ENCODE measurements around the gene MARCHF10.

MARCHF10 gene

GRCh38 chr17:62802561-62803205 is 5.4 kb downstream of the MARCHF10 start:
- H3K4me2 ChIP-seq: peak overlapping the region; percentile 73

GRCh38 chr17:62801553-62802114 is 6.5 kb downstream of the MARCHF10 start:
- Histone ChIP-seq H3K4me3 (no peak overlapping the region), H3K27ac (no peak overlapping the region), H3K27me3 (no peaks in the 10 kb centered on the region), H4K20me1 (no peaks in the 10 kb centered on the region), H3K9ac (no peak overlapping the region), H3K4me2 (peak overlapping the region; percentile 73; the same call in 1 of the 2 replicates), H3K9me3 (no peaks in the 10 kb centered on the region), H3K4me1 (peaks cover 21% of the 10 kb centered on the region), H3K36me3 (no peaks in the 10 kb centered on the region)
- TF ChIP-seq Cebpa-rat (IDR thresholded peaks at IDR 0.05): no peak

More at GRCh38 chr17:62802561-62803205, 5.4 kb downstream of the MARCHF10 start:
- Histone ChIP-seq H3K36me3 (no peaks in the 10 kb centered on the region), H3K9ac (no peak overlapping the region), H3K27ac (no peak overlapping the region), H3K4me1 (peaks cover 25% of the 10 kb centered on the region), H3K9me3 (no peaks in the 10 kb centered on the region), H4K20me1 (no peaks in the 10 kb centered on the region), H3K4me3 (no peak overlapping the region), H3K27me3 (no peaks in the 10 kb centered on the region)
- TF ChIP-seq Cebpa-rat (IDR thresholded peaks at IDR 0.05): no peak

GRCh38 chr17:62800585-62800984 is 7.5 kb downstream of the MARCHF10 start:
- no peak overlapping the region for H3K4me3 ChIP-seq
- peaks cover 21% of the 10 kb centered on the region for H3K4me1 ChIP-seq
- no peak overlapping the region for H3K9ac ChIP-seq
- H4K20me1 ChIP-seq: no peaks in the 10 kb centered on the region
- H3K27me3 ChIP-seq: no peaks in the 10 kb centered on the region
- TF ChIP-seq Cebpa-rat (IDR thresholded peaks at IDR 0.05): no peak
- no peak overlapping the region for H3K4me2 ChIP-seq
- no peaks in the 10 kb centered on the region for H3K36me3 ChIP-seq
- no peak overlapping the region for H3K27ac ChIP-seq
- H3K9me3 ChIP-seq: no peaks in the 10 kb centered on the region

GRCh38 chr17:62797959-62798358 is 10.2 kb downstream of the MARCHF10 start:
- Histone ChIP-seq H3K4me2 (no peak overlapping the region), H3K27ac (no peak overlapping the region), H3K9me3 (no peaks in the 10 kb centered on the region), H3K4me1 (peaks cover 24% of the 10 kb centered on the region), H3K4me3 (no peak overlapping the region), H3K9ac (no peak overlapping the region), H3K36me3 (no peaks in the 10 kb centered on the region), H3K27me3 (no peaks in the 10 kb centered on the region), H4K20me1 (no peaks in the 10 kb centered on the region)
- TF ChIP-seq Cebpa-rat (IDR thresholded peaks at IDR 0.05): no peak

DNA sequence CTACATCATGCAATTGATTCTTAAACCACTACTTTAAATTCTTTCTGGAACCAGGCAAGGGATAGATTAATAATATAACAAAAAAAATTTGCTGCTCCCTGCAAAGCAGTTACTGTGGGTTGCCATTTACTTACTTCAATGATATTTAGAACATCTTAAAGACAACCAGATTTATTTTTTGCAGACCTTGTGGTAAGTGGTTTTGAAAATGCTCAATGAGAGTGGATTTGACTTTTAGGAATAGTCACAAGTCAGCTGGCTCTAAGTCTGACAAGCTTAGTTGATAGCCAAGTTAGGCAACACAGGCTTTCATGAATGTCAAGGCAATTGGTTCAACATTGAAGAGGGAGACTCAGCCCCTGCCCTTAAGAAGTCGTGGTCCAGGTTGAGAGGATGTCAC is 11.8 kb downstream of the MARCHF10 start:
- H4K20me1 ChIP-seq: no peaks in the 10 kb centered on the region
- H3K9me3 ChIP-seq: no peaks in the 10 kb centered on the region
- TF ChIP-seq Cebpa-rat (IDR thresholded peaks at IDR 0.05): no peak
- H3K4me2 ChIP-seq: no peak overlapping the region
- H3K4me1 ChIP-seq: peaks cover 10% of the 10 kb centered on the region
- no peaks in the 10 kb centered on the region for H3K27me3 ChIP-seq
- H3K27ac ChIP-seq: no peak overlapping the region
- H3K4me3 ChIP-seq: no peak overlapping the region
- H3K36me3 ChIP-seq: no peaks in the 10 kb centered on the region
- no peak overlapping the region for H3K9ac ChIP-seq

GRCh38 chr17:62794666-62794971 is 13.5 kb downstream of the MARCHF10 start:
- Histone ChIP-seq H3K27ac (no peak overlapping the region), H4K20me1 (no peaks in the 10 kb centered on the region), H3K4me2 (peak overlapping the region; percentile 43), H3K36me3 (no peaks in the 10 kb centered on the region), H3K4me1 (peaks cover 10% of the 10 kb centered on the region), H3K4me3 (no peak overlapping the region), H3K9me3 (no peaks in the 10 kb centered on the region), H3K9ac (no peak overlapping the region), H3K27me3 (no peaks in the 10 kb centered on the region)
- TF ChIP-seq Cebpa-rat (IDR thresholded peaks at IDR 0.05): no peak

- Histone ChIP-seq H3K4me2 (peak overlapping the region; percentile 43), H3K9ac (no peak overlapping the region), H3K9me3 (no peaks in the 10 kb centered on the region), H3K36me3 (no peaks in the 10 kb centered on the region), H3K27ac (no peak overlapping the region), H4K20me1 (no peaks in the 10 kb centered on the region), H3K4me3 (no peak overlapping the region), H3K4me1 (peaks cover 10% of the 10 kb centered on the region), H3K27me3 (no peaks in the 10 kb centered on the region)
- TF ChIP-seq Cebpa-rat (IDR thresholded peaks at IDR 0.05): no peak
Observed at GRCh38 chr17:62793919-62794665, 14.0 kb downstream of the MARCHF10 start.

- Histone ChIP-seq H3K27me3 (no peaks in the 10 kb centered on the region), H3K4me2 (no peak overlapping the region), H3K36me3 (no peaks in the 10 kb centered on the region), H3K27ac (no peak overlapping the region), H4K20me1 (no peaks in the 10 kb centered on the region), H3K9ac (no peak overlapping the region), H3K9me3 (no peaks in the 10 kb centered on the region), H3K4me1 (peaks cover 10% of the 10 kb centered on the region), H3K4me3 (no peak overlapping the region)
- no peak for TF ChIP-seq Cebpa-rat (IDR thresholded peaks at IDR 0.05)
Observed at GRCh38 chr17:62792447-62792800, 15.7 kb downstream of the MARCHF10 start.

- Histone ChIP-seq H3K9ac (no peak overlapping the region), H3K27me3 (no peaks in the 10 kb centered on the region), H3K36me3 (no peaks in the 10 kb centered on the region), H3K4me1 (peaks cover 10% of the 10 kb centered on the region), H3K4me2 (no peak overlapping the region), H4K20me1 (no peaks in the 10 kb centered on the region), H3K27ac (no peak overlapping the region), H3K9me3 (no peaks in the 10 kb centered on the region), H3K4me3 (no peak overlapping the region)
- no peak for TF ChIP-seq Cebpa-rat (IDR thresholded peaks at IDR 0.05)
Observed at GRCh38 chr17:62791767-62792446, 16.2 kb downstream of the MARCHF10 start.

GRCh38 chr17:62791235-62791734 is 16.8 kb downstream of the MARCHF10 start:
- Histone ChIP-seq H3K9ac (no peak overlapping the region), H3K4me2 (no peak overlapping the region), H3K27me3 (no peaks in the 10 kb centered on the region), H3K36me3 (no peaks in the 10 kb centered on the region), H3K4me3 (no peak overlapping the region), H4K20me1 (no peaks in the 10 kb centered on the region), H3K4me1 (peaks cover 10% of the 10 kb centered on the region), H3K9me3 (no peaks in the 10 kb centered on the region), H3K27ac (no peak overlapping the region)
- no peak for TF ChIP-seq Cebpa-rat (IDR thresholded peaks at IDR 0.05)

Measured in BLaER1 (cell line).